GM19351 (cell line): Measurements from ENCODE around the gene CENPP.
A peak's percentile ranks its signal among the peaks of the same experiment; 100 is the strongest.

Experiments
- ATAC-seq: cut with Tn5 transposase; IDR thresholded peaks from one replicate; pipeline ENCODE4 v1.9.1; 2021; ENCODE audit warnings: mild to moderate bottlenecking, moderate library complexity; ENCODE audit not compliant: unreplicated experiment

CENPP gene

DNA sequence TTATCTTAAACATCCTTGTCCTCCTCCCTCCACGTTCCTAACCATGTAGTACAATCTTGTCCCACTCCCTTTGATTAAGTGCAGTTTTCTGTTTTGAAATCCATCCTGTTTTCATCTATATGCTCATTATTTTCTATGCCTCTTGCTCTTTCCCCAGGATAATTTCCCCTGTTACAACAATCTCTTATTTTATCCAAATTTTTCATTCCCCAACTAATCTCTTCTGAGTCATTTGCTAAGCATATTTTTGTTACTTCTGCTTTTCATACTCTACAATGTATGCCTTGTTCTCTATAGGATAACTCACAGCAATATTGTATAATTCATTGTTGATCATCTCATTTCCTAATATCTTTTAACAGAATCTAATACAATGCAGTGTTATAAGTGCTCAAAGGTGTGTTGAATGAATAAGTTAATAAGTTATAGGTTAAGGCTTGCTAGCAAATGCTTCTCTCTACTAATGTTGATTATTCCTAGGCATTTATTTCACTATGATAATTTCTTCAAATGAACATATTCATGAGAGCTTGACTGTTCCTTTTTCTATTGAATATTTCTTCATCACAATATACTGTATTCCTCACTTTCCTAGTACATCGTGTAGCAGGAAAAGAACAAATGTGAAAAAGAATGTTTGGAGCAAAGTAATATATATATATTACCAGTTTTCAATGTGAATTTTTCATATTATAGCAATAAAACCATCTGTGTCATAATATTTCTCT, 97.0 kb downstream of the CENPP start:
- no peak for ATAC-seq

DNA sequence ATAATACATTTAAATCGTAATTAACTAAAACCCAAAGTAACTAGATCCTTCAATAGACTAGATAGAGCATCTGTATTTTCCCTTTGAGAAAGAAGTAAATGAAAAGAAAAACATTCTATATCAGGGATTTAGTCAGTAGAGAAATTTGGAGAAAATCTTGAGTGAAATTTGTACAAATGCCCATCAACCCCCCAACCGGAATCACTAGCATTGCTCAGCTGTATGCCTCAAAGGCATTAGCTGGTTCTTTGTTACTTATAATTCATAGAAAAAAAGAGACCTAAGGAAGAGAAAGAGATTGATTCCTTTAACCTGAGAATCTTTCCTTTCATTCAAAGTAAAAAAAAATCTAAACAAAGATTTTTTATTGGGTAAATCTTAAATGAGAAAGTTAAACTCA, 97.9 kb downstream of the CENPP start:
- ATAC-seq = no peak

DNA sequence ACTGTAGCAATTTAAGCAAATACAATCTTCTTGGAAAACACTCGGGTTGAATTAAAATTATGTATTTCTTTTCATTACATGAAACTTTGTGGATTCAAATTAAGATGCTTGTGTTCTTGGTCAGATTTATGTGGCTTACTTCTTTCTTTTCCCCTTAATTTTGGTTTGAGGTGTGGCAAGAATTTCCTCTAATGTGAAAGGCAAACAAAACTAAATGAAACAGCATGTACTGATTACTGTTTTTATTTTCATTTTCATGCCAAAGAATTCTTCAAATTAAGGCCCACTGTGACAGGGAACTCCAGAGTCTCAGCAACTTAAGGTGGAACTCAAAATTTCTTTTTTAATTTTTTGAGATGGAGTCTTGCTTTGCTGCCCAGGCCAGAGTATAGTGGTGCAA, 98.6 kb downstream of the CENPP start, which contains the start of gene OMD:
TSS of gene OMD (minus strand) at position 132 of the 400 bp plus-strand sequence. CDS start 6,913 bp downstream, outside the sequence.
- no peak for ATAC-seq

DNA sequence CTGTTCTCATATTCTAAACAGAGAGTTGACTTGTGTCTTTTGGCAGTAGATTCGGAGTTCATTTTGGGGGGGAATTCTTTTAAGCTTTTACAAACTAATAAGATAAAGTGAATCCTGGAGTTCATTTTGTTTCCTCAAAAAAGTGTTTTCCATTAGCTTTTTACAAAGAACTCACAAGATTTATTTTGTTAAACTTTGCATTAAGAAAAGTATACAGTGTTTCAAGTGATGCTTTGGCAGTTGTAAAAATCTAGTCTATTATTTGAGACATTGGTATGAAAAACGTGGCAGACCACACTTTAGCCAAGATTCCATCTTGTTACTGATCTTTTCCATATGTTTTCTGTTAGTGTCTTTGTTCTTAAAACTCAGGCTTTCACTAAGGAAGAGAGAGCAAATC, 99.7 kb downstream of the CENPP start:
- ATAC-seq = no peak

DNA sequence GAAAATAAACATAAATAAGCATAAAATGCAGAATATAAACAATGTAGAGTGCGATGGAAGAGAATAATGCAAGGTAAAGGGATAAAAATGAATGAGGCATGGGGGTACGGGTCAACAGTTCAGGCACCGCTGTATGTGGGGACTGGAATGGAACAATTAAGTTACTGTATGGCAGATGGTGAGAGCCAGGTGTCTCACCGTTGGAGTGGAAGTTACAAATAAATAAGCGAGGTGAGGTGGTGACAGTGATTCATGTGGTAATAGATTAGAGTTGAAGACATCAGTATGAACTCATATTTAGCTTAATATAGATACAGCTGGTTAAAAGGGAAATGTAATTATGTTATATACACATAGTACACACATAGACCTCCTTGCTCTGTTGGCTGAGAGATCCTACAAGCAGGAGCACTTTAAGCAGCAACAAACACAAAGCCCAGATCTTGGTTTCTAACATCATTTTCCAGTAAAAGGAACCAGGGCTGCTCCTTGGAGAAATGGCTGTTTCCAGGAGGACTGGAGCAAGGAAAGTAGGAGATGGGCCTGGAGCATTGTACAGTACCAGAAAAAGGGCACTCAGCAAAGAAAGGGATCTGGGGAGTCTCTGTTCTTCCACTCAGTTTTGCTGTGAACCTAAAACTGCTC, 100.9 kb downstream of the CENPP start:
- no peak for ATAC-seq

DNA sequence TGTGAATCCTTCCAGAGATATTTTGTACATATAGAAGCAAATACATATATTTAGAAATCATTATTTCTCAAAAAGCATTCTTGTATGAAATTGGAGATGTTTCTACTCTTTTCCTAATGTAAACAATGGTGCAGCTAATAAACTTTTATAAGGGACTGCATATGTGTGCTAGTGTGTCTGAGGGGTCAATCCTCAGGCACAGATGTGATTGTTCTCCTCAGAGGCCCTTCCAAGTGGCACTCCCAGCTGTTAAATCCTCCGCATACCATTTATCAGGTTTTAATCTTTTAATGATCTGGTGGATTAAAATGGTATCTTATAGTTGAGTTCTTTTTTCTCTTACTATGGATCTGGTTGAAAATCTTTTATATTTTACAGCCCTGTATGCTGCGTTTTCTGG, 104.1 kb downstream of the CENPP start:
- ATAC-seq = no peak

DNA sequence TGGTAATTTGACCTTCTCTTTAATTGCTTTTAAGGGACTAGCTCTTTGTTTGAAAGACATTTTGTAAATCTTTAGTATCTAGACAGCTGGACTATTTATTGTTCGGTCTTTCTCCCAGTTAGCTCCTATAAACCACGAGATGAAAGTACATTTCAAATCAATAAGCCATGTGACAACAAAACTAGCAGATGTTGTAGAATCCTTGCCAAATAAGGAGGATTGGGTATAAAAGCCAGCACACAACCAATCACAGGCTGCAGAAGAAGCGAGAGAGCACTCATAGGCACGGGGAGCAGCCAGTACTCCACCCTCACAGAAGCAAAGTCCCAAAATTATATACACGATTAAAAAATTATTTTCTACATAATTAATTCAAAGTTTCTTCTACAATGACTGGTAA, 106.6 kb downstream of the CENPP start:
- ATAC-seq = no peak

DNA sequence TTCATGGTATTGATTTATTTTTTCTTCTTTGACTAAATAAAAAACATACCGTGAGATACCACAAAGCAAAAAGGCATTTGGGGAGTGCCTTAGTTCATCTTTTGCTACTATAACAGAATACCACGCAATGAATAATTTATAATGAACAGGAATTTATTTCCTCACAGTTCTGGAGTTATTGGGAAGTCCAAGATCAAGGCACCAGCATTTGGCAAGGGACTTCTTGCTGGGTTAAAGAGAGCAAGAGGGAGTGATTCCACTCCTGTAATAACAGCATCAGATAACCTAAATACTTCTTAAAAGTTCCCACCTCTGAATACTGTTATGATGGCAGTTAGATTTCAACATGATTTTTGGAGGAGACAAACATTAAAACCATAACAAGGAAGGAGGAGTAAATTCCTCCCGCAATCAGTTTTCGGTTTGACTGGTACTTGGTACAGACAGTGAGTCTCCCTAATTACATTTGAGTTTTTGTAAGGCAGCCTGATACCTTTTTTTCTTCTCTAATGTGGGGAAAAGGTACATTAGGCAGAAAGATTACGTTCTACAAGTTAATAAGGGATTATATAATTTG, 107.3 kb downstream of the CENPP start:
- ATAC-seq = no peak

DNA sequence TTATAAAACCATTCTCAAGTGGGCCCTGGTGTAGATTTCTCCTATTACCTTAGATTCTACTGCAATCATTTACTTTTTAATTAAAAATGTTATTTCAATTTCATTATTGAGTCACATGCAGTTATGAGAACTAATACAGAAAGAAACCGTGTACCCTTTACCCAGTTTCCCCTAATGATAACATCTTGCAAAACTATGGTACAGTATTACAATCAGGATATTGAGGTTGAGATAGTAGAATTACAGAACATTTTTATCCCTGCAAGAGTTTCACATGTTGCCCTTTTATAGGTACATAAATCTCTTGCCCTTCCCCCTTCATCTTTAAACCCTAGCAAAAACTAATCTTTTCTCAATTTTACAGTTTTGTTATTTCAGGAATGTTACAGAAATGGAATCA, 109.5 kb downstream of the CENPP start:
- no peak for ATAC-seq

DNA sequence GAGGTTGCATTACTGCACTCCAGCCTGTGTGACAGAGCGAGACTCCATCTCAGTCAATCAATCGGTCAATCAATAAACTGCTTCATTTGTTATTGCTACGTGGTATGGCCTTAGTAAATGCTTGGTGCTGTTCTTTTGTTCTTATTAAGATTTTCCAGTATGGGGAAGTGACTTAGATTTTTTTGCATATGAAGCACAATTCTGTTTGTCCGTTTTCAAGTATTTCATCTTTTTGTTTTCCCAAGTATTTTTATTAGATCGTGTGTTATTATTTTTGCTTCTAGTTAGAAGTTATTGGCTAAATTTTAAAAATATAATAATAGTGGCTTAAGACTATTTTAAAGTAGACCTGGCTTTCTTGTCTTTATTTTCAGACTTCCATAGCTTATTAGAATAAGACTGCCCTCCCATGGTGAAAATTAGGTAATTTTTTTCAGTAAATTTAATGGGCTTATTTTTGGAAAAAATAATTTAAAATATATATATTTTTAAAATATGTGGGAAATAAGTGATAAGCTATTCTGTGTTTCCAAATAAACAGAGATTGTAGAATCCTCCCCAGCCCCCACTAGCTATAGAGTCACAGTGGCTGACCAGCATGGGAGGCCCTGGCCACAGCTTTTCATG, 113.3 kb downstream of the CENPP start:
- ATAC-seq = no peak

DNA sequence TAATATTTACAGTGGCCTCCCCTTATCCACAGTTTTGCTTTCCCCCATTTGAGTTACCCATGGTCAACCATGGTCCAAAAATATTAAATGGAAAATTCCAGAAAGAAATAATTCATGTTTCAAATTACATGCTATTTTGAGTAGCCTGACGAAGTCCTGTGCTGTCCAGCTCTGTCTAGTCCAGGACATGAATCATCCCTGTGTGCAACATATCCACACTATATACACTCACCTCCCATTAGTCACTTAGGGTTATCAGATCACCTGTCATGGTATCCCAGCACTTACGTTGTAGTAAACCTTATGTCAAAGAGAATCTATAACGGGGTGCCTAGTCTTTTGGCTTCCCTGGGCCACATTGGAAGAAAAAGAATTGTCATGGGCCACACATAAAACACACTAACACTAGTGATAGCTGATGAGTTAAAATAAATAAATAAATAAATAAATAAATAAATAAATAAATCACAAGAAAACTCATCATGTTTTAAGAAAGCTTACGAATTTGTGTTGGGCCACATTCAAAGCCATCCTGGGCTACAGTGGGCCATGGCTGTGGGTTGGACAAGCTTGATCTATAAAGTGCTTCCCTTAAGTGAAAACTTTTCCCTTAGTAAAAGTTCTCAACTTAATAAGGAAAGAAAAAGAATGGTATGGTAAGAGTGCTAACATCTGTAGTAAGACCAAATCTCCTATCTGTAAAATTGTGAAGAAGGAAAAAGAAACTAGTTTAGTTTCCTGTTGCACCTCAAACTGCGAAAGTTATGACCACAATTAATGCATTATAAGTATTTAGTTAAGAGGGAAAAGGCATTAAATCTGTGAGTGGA, 114.4 kb downstream of the CENPP start:
- ATAC-seq = peak; percentile 13

DNA sequence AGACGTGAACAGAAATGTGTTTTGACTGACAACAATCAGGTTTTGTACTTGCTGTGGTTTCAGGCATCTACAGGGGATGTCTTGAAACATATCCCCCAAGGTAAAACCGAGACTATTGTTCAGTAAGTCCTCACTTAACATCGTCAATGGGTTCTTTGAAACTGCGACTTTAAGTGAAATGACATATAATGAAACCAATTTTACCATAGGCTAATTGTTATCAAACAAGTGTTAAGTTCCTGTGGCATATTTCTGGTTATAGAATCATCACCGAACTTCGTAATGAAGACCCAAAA, 114.9 kb downstream of the CENPP start:
- ATAC-seq = peak; percentile 45

DNA sequence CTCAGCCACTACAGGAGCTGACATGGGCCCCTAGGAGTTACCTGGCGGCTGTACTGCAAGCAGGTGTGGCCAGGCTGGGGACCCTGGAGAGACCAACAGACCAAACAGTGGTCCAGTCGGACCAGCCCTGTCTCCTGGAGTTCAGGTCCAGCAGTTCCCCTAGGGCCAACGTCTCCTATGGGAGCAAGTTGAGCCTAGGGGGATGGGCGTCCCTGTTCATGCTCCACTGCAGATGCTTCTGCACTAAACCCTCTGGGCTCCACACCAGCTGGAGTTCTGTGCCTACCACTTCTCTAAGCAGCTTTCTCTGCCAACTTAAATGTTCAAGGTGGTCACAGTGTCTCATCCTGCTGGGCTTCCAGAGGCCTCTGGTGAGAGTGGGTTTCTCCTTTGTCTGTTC, 119.1 kb downstream of the CENPP start:
- no peak for ATAC-seq

DNA sequence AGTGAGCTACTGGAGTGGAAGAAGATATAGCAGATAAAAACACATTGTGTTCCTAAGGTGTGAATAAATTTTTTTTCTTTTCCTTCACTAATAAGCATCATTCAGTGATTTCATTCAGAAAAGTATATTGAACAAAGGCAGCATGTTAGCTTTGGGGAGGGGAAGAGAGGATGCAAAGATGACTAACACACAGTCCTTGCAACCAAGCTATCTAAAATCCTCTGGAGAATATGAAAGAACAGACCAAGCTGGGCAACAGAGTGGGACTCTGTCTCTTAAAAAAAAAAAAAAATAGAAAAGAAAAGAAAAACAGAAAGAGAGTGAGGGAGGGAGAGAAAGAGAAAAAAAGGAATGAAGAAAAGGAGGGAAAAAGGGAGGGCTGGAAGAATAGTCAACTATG, 120.8 kb downstream of the CENPP start:
- no peak for ATAC-seq

DNA sequence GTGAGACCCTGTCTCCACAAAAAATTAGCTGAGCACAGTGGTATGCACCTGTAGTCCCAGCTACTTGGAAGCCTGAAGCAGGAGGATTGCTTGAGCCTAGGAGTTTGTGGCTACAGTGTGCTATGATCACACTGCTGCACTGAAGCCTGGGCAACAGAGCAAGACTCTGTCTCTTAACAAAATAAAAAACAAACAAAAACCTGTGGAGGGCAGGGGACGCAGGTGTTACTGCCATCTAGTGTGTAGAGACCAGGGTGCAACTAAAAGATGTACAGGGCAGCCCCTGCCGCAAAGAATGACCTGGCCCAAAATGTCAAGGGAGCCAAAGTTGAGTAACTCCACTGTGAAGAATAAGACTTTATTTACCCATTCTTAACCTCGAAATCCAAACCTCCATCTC, 129.5 kb downstream of the CENPP start:
- no peak for ATAC-seq

DNA sequence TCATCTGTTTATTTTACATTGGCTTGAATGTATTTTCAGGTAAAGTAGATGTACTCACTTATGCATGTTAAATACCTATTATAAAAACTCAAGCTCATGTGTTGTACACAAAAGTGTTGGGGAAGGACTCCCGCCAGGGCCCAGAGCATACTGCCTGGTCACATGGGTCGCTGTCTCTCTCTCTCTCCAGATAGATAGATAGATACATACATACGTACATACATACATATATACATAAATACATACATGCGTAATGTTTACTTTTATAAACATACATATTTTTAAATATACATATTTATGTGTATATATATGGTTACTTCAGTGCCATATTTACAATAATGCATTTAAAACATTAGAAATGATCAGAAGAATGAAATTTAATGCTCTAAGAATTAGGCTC, 131.8 kb downstream of the CENPP start:
- no peak for ATAC-seq

DNA sequence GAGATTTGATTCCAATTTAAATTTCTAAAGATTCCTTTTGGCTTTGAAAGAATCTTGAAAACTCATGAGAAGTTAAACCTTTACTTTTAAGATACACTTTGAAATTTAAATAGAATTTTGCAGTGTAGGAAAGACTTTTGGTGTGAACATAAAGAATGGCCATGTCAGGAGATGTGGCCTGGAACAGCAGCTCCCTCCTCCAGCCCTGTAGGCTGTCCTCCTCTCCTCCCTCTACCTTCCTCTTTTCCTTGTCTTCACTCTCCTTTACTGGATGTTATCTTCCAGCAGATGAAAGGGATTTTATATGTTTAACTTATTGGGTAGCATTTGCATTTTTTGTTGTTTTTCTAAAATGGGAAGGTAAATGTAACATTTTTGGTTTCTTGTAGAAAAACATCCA, 137.6 kb downstream of the CENPP start:
- ATAC-seq = no peak

DNA sequence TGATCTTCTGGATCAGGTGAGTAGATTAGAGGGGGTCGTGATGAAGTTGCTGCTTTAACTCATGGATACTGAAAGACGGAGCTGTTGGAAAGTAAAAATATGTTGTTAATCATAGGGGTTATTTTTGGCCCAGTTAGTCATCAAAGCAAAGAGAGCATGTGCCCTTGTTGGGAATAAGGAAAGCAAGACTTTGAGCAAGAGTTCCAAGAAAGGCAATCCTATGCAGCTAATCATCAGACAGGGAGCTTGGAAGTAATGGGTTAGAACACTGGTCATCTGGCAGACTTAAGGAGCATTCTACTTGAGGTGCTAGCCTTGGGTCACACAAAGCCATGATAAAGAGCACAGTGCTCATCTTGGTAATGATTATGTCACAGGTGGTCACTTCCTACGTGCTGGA, 138.2 kb downstream of the CENPP start:
- no peak for ATAC-seq

DNA sequence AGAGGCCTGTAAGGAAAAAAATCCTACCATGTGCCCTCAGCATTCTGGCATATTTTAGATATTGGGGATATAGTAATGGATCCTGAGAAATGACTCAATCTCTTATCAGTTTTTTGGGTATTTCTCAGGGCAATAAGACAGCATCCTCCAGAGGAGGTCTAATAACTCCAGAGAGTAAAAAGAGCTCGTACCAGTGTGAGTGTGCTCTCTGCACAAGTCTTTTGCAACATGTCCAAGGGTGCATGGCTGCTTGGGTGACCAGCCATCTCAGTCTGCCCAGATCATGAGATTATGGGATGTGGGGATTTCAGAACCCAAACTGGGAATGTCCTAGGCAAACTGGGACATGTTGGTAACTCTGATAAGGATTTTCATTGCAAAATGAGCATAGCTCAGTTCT, 141.3 kb downstream of the CENPP start:
- ATAC-seq = no peak

DNA sequence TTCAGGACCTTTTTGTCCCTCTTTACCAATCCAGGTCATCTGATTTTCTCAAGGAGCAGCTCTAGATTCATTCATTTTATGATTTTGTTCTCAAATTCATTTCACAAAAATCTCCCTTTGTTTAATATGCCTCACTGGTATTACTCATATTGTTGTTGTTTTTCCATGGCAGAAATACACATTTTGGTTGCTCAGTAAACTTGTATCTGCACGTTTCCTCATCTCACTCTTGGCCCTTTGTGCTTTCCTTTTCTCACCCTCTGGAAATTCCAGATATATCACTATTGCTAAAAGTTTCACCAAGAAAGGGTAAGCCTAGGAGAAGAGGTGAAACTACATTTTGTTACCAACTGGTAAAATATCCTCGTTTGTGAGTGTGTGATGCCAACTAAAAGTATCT, 141.8 kb downstream of the CENPP start:
- ATAC-seq = no peak

DNA sequence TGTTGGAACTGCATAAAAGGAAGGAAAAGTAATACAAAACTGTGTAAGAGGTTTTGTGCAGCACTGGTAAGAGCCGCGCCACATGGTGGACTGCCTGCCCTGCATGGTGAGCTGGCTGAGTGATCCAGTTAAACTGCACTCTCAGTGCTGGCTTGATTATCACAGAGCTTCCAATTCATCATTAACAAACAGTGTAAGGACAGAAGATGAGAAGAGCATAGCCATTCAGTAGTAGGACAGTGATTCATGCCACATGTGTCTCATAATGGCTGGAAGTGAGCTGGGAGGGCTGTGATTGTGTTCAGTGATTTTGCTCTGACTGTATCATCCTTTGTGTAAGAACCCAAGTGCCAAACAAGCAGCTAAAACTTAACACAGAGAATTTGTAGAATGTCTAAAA, 142.5 kb downstream of the CENPP start:
- no peak for ATAC-seq
